Stimulated activated CD8-positive, alpha-beta memory T cell treated with anti-CD3 and anti-CD28 coated beads, Interleukin-15, amount 100 ng/mL, for 4 hours (primary cell): ENCODE data around the gene PDP2.
"Not testable (repeated sequence)": the region's sequence is repeated elsewhere in the genome, so short reads cannot be mapped to it uniquely, and the experiment has no call there.

ENCODE experiments used
- DNase-seq, 2 donors: peaks; one replicate each; pipeline ENCODE4 v3.0.0-alpha.2; 2020; ENCODE audit warnings: low read depth in 2 of 2

Gene PDP2

DNA sequence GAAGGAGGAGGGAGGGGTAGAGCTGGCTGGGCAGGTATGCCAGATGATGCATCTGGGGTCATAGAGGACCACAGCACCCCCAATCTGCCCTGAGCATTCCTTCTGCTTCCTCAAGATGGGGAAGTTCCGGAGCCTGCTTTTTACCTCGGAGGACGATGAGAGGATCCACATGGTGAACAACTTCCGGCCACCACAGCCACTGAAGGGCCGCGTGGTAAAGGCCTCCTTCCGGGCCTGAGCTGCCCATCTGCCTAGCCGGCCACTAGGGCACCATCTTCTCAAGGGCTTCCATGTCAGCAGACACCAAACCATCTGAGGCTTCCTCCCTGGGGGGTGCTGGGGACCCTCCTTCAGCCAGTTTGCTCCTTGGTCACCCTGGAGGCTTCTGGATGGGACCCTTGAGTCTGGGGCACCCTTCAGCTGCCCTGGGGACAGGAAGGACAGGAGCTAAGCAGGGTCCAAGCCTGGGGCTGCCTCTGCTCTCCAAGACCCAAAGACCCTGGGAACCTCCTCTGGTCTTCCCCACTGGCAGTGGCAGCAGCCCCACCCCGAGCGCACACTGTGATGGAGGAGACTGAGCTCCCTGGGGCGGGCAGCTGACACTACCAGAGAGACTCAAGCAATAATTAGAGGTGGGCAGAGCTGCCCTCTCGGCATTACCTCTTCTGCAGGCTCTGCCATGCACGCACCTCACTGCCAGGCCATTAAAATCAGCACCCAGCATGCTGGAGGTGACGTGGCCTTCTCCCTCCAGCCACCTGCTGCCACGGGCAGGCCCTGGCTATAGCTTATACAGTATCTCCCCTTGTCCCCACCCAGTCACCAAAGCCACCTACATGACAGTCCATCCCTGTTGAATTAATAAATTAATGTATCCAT, 26.8 kb upstream of the PDP2 start:
- no peak for DNase-seq

GRCh38 chr16:66856184-66856730, 24.1 kb upstream of the PDP2 start:
- DNase-seq = no peak

DNA sequence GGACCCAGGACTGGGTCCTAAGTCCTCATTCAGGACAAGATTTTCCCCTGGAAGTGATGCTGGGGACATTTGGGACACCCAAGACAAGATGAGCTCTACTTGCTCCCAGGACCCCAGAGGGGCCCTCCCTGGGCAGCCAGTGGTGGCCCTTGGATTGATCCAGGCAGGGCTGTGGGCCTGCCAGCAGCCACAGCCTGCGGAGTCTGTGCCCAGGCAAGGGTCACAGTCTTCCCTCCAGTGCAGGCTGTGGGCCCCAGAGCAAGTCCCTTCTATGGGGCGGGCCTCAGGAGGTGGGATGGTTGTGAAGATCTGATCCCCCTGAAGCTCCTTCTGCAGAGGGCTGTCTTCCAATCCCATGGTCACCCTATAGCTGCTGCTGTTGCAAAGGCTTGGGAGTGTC, 23.5 kb upstream of the PDP2 start:
- DNase-seq = no peak

DNA sequence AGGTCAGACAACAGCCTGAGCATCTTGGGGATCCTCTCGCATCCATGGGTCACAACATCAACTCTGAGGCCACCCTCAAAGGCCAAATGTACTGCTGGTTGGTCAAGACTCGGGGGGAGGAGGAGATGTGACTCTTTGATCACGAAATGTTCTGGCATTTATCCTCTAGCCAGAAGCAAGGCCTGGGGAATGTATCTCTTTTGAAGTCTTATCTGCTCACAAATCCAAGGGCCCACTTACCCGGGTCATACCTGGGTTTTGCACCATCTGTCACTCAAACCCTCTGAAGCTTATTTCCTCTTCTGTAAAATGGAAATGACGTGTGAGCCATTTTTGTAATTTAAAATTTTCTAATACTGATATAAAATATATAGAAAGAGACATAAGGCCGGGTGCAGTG, 22.9 kb upstream of the PDP2 start:
- no peak for DNase-seq

GRCh38 chr16:66858740-66859396, 21.4 kb upstream of the PDP2 start:
- DNase-seq = no peak

DNA sequence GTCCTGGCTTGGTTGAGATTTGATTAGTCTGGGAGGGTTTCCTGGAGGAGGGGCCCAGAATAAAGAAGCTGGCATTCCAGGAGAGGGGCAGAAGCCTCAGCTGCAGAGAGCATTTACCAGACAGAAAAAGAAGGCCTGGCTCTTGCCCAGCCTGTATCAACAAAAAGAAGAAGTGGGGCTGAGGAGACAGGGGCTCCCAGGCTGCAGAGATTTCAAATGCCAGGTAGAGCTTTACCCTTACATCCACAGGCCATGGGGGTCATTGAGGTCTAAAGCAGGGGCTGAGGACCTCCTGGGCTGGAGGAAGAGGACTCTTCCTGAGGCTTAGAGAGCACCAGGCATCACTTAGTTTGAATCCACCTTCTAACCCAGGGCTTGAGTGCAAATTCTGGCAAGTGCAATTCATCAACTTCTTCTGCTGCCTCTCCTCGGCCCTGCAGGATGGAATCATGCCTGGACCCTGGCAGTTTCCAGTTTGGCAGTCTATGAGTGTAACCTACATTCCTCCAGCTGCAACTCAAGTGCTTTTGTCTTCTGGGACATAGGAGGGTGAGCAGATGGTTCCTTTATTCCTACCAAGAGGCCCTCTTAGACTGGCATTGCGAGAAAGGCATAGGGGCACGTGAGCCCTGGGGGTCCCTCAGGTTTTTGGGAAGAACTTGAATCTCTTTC, 20.8 kb upstream of the PDP2 start:
- DNase-seq = no peak

DNA sequence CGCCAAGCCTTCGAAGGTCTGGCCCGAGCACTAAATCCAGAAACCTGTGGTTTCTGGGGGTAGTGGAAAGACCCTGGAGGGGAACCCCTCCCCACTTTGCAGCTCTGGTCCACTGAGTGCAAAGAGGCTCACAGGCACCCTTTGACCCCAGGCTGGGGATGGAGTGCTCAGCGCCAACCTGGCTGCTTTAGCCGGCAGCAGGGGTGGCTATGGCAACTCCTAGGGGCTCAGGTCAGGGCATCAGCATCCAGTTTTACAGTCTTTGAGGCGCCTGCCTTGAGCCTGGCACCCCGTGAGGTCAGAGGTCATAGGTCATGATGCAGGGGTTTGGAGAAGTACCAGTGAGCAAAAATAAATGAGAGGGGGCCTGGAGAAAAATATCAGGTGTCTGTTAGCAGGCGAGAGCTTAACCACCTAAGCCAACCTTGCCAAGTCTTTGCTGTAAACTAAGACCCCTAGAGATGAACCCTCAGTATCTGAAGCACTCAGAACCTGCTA, 18.2 kb upstream of the PDP2 start:
- no peak for DNase-seq

GRCh38 chr16:66863707-66864106, 16.6 kb upstream of the PDP2 start:
- DNase-seq = no peak

DNA sequence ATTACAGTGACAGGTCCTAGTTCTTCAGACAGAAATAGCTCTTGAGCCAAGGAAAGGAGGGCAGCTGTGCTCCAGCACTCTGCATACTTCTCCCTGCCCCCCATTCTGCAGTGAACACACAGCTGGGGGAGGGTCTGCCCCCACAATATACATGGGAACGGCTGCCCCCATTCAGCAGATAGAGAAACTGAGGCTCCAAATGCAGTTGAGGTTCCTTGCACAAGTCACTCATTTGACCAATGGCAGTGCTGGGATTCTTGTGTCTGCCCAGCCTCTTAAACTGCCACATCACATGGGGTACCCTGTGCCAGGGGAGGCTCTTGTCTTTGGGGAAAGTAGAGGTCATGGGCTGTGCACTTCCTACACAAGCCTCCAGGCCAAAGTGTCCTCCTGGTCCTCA, 10.9 kb upstream of the PDP2 start:
- DNase-seq = no peak

DNA sequence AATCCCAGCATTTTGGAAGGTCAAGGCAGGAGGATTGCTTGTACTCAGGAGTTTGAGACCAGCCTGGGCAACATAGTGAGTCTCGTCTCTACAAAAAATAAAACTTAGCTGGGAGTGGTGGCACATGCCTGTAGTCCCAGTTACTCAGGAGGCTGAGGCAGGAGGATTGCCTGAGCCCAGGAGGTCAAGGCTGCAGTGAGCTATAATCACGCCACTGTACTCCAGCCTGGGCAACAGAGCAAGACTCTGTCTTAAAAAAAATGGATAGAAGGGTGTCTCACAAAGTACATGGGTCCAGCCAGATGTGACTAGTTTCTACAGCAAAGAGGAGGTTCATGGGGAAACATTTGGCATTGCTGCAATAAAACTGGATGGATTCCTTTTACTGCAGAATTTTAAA, 9.0 kb upstream of the PDP2 start:
- DNase-seq = not testable (repeated sequence)

DNA sequence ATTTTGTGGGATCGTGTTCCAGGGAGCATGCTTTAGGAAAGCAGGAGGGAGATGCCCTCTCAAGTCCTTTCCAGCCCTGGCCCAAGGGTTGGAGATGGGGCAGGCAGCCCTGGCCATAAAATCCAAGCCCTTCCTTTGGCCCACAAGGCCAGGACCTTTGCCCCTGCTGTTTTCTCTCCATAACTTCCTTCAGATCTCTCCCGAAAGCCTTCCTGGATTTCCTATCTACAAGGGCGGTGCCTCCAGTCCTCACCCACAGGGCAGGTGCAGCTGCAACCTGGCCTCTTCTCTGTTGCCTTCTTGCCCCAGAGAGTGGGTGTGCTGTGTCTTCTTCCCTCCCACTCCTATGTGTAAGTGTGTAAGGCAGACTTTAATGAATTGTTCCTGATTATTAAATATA, 8.5 kb upstream of the PDP2 start:
- no peak for DNase-seq

DNA sequence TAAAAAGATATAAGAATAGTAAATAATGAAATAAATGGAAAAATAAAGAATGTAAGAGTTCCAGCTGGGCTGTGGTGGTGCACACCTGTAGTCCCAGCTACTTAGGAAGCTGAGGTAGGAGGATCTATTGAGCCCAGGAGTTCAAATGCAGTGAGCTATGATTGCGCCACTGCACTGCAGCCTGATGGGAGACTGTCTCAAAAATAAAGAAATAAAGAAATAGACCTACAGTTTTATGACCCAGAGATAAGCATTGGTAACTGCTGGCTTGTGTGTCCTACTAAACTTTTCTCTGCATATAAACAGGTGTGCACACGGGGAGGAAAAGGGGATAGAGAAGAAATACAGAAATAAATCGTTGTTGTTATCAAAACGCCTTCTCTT, 7.8 kb upstream of the PDP2 start:
- DNase-seq = no peak

- peak; percentile 77 to 80 for DNase-seq
Measured at GRCh38 chr16:66872943-66873684, 7.2 kb upstream of the PDP2 start.

- no peak for DNase-seq
Measured at GRCh38 chr16:66873685-66874055, 6.6 kb upstream of the PDP2 start.

DNA sequence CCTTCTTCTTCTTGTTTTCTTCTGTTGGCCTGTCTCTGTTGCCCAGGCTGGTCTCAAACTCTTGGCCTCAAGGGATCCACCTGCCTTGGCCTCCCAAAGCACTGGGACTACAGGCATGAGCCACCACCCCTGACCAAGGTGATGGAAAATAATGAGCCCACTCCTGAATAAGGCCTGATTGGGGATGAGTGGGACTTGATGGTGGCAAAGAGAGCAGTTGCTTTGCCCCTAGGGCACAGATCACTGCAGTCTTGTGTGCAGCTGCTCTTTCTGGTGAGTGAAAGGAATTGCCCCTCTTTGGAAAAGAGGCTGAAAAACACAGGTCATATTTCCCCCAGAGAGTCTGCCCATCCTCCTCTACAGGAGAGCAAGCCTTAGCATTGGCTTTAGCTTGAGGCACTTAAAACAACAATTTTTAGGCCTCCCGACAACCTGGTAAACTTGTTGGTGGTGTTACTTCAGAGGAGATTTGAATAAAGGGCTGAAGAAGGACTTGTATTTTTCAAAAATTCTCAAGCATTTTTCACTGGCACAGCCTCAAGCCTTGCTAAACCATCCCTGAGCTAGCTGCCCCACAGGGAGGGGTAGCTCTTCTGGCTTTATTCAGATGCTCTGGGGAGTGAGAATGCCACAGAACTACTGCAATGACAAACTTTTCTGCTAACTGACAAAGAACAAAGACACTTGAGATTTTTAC, 6.1 kb upstream of the PDP2 start:
- no peak for DNase-seq

DNA sequence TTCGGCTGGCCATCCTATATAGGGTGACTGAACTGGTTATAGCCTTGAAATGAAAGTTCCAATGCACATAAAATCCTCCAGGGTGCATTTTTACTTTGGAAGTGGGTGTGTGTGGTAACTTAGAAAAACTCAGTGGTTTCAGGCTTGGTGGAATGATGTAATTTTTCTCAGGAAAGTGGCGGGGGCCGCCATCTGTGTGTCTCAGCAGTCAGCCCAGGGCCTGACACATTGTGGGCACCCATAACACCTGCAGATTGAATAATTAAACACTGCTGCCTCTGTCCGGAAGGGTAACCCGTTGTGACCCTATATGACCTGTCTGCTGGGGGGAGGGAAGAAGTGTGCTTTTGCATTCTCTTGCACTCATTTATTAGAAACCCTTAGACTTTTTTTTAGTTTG, 2.2 kb upstream of the PDP2 start:
- DNase-seq = peak in 1 of 2 donors; percentile 37

- DNase-seq = no peak
Measured at GRCh38 chr16:66881014-66881417, 701 bp downstream of the PDP2 start.

DNA sequence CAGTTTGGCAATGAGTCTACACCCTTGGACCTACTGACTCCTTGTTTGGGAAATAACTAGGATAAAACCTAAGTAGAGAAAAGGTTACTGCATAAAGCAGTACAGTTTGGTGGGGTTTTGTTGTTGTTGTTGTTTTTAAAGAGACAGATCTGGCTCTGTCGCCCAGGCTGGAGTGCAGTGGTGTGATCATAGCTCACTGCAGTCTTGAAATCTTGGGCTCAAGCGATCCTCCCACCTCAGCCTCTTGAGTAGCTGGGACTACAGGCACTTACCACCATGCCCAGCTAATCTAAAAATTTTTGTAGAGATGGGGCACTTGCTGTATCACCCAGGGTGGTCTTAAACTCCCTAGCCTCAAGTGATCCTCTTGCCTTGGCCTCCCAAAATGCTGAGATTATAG, 1.2 kb downstream of the PDP2 start:
- no peak for DNase-seq

- no peak for DNase-seq
Measured at GRCh38 chr16:66881964-66882508, 1.7 kb downstream of the PDP2 start.

DNA sequence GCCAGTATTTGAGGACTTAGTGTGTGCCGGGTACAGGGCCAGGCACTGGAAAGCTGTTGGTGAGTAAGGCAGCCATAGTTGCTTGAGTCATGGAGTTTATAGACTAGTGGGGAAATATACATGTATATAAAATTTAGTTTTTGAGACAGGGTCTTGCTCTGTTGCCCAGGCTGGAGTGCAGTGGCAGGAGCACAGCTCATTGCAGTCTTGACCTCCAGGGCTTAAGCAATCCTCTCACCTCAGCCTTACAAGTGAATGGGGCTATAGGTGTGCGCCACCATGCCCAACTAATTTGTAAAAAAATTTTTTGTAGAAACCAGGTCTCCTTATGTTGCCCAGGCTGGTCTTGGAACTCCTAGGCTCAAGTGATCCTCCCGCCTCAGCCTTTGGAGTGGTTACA, 2.4 kb downstream of the PDP2 start:
- DNase-seq = no peak

GRCh38 chr16:66885491-66885890, 5.2 kb downstream of the PDP2 start:
- no peak for DNase-seq
